Measurements from ENCODE around the gene CCR8. TPM values are rescaled to one million over a fixed set of nuclear protein-coding genes. Genes with fewer than 3 reads are reported as not detected.
A peak's percentile ranks its signal among the peaks of the same experiment; 100 is the strongest.

Gene CCR8
- total RNA-seq, 1 donor from 2014 or later, result not detected

DNA sequence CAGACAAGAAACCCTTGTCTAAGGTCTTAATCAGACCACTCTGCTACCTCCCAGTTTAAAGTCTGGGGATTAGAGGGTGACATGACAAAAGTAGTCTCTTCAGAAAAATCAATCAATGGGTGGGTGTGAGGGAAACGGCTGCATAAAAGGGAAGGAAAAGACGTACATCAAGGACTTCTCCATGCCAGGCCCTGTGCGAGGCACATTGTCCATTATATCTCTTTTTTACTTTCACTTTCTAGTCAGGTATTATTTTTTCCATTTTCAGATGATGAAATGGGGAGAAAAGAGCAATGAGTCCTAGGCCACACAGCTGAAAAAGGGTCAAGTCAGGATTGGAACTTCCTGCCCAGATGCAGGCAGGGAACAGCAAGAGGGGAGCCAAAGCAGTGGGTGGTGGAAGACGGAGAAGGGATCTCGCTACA is 45.0 kb upstream of the CCR8 start:
- Mint-ChIP-seq H3K4me3 (no peak overlapping the region), H3K27me3 (ENCODE audit: low read depth) (no peaks in the 10 kb centered on the region), H3K4me1 (peaks cover 6% of the 10 kb centered on the region), H3K36me3 (ENCODE audit: low read depth) (no peaks in the 10 kb centered on the region), H3K9me3 (no peaks in the 10 kb centered on the region), H3K27ac (ENCODE audit: unreplicated experiment) (no peak overlapping the region)
- no peak for DNase-seq (ENCODE audit: low read depth, low spot score)
- TF ChIP-seq, protein P1, sequence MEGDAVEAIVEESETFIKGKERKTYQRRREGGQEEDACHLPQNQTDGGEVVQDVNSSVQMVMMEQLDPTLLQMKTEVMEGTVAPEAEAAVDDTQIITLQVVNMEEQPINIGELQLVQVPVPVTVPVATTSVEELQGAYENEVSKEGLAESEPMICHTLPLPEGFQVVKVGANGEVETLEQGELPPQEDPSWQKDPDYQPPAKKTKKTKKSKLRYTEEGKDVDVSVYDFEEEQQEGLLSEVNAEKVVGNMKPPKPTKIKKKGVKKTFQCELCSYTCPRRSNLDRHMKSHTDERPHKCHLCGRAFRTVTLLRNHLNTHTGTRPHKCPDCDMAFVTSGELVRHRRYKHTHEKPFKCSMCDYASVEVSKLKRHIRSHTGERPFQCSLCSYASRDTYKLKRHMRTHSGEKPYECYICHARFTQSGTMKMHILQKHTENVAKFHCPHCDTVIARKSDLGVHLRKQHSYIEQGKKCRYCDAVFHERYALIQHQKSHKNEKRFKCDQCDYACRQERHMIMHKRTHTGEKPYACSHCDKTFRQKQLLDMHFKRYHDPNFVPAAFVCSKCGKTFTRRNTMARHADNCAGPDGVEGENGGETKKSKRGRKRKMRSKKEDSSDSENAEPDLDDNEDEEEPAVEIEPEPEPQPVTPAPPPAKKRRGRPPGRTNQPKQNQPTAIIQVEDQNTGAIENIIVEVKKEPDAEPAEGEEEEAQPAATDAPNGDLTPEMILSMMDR (conservative IDR thresholded peaks at IDR 0.05), result no peak

DNA sequence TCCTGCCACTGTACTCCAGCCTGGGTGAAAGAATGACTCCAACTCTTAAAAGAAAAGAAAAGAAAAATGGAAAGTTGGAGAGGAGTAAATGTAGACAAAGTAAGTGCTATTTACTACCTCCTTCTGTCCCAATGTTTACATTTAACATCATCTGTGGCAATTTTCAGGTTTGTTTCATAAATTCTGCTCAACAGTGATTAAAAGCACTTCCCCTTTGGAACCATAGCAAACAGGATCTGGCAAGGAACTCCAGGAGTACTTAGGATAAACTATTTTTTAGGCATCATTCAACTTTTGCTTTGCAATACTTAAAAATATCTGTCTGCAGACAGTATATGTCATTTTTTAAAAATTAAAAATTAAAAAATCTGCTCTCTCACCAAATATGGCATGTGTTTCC is 44.2 kb upstream of the CCR8 start:
- TF ChIP-seq, protein P1 (conservative IDR thresholded peaks at IDR 0.05), result no peak
- no peaks in the 10 kb centered on the region for H3K27me3 Mint-ChIP-seq (ENCODE audit: low read depth)
- peaks cover 6% of the 10 kb centered on the region for H3K4me1 Mint-ChIP-seq
- H3K9me3 Mint-ChIP-seq, result no peaks in the 10 kb centered on the region
- DNase-seq (ENCODE audit: low read depth, low spot score), result no peak
- no peak overlapping the region for H3K27ac Mint-ChIP-seq (ENCODE audit: unreplicated experiment)
- no peak overlapping the region for H3K4me3 Mint-ChIP-seq
- H3K36me3 Mint-ChIP-seq (ENCODE audit: low read depth), result no peaks in the 10 kb centered on the region

DNA sequence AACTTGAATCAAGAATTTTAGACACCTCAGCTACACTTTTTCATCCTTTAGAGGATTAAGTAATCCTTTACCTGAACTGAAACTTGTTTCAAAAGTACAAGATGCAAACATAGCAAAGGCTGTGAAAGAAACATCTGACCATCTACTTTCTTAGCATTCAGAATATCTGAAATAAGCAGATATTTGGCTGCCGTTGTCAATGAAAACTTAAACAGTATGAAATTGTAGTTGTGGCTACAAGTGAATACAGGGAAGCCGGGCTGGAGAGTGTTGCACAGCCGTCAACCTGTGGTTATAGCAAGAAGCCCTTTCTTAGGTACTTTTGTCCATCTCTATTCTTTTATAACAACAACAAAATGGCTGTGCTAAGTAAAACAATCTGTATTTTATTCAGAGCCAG is 42.7 kb upstream of the CCR8 start:
- TF ChIP-seq, protein P1 (conservative IDR thresholded peaks at IDR 0.05), result no peak
- H3K36me3 Mint-ChIP-seq (ENCODE audit: low read depth), result no peaks in the 10 kb centered on the region

DNA sequence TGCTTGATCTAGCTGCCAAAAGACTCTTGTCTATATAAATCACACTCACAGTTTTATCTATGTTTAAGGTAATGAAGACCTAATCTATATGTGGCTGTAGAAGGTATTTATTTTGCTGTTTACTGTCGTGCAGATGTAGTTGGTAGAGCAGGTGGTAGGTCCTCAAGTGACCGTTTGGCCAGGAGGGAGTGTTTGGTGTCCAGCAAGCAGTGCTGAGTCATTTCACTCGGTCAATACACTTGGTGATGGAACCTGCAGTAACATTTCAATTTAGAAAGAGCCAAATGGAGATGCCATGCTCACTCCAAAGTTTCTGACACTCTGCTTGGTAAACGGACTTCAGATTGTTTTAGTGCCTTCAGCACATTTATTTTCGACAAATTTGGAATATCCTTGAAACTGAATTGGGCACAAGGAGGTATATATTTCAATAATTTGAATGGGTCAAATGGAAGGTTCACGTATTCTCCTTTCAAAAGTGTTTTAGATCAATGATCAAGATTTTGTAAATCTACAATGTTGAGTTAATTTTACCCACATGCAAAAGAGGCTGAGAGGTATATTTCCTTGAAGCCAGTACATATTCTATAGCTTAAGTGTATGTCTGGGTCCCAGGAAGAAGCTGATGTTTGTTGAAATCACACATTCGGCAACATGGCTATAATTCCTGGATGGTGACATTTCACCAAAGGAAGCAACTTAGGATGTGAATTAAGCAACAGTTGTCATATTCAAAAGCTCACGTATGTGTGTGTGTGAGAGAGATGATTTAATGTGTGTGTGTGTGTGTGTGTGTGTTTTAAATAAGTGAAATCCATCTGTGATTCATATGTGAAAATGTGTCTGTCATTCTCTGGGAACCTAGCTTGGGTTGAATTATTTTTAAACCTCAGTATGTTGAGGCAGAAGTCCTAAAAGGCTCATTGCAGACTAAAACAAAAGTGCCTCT is 42.0 kb upstream of the CCR8 start:
- DNase-seq (ENCODE audit: low read depth, low spot score), result no peak
- no peaks in the 10 kb centered on the region for H3K36me3 Mint-ChIP-seq (ENCODE audit: low read depth)
- no peak overlapping the region for H3K27ac Mint-ChIP-seq (ENCODE audit: unreplicated experiment)
- peaks cover 6% of the 10 kb centered on the region for H3K4me1 Mint-ChIP-seq
- TF ChIP-seq, protein P1 (conservative IDR thresholded peaks at IDR 0.05), result no peak
- H3K4me3 Mint-ChIP-seq, result no peak overlapping the region
- no peaks in the 10 kb centered on the region for H3K27me3 Mint-ChIP-seq (ENCODE audit: low read depth)
- no peaks in the 10 kb centered on the region for H3K9me3 Mint-ChIP-seq

More for the DNA sequence above, 42.7 kb upstream of the CCR8 start:
- no peak overlapping the region for H3K4me3 Mint-ChIP-seq
- H3K27me3 Mint-ChIP-seq (ENCODE audit: low read depth), result no peaks in the 10 kb centered on the region
- H3K27ac Mint-ChIP-seq (ENCODE audit: unreplicated experiment), result no peak overlapping the region
- no peaks in the 10 kb centered on the region for H3K9me3 Mint-ChIP-seq
- no peak for DNase-seq (ENCODE audit: low read depth, low spot score)
- H3K4me1 Mint-ChIP-seq, result peaks cover 6% of the 10 kb centered on the region

DNA sequence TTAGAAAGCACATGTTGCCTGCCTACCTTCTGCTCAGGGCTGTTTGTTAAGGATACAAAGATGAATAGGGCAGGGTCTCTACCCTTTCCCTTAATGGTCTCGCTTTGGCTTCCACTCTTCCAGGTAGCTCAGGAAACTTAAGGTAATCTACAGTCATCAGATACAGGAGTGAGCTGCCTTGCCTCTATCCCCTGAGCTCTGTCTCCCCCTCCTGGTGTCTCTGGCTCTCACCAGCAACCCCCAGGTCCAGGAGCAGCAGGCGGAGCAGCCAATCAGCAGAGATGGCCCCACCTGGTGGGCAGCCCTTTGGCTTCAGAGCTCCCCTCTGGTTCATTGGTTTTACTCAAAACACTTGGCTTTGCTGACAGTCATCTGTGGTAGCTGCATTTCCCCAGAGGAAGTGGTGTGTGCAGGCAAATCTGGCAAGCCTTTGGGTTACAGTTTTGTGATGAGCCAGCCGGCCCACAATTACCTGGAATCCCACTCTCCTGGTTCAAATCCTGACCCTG is 41.2 kb upstream of the CCR8 start:
- Mint-ChIP-seq H3K9me3 (no peaks in the 10 kb centered on the region), H3K4me1 (peaks cover 6% of the 10 kb centered on the region), H3K36me3 (ENCODE audit: low read depth) (no peaks in the 10 kb centered on the region), H3K27ac (ENCODE audit: unreplicated experiment) (no peak overlapping the region), H3K4me3 (no peak overlapping the region), H3K27me3 (ENCODE audit: low read depth) (no peaks in the 10 kb centered on the region)
- TF ChIP-seq, protein P1 (conservative IDR thresholded peaks at IDR 0.05), result peak; percentile 90
- peak; percentile 66 for DNase-seq (ENCODE audit: low read depth, low spot score)
